Body of pancreas (tissue), 4 donors: ENCODE data around the gene STYXL2.

ENCODE experiments used
- CTCF ChIP-seq, 7 experiments: fragments of 450-650 bp in 4 of 7; fragments of 200-600 bp in 3 of 7; sonication (generic) in 3 of 7; IDR thresholded peaks; one replicate each; pipeline ENCODE4 v1.5.1; 2016 to 2019; ENCODE audit warnings: antibody characterized with exemption in 7 of 7
- POLR2A ChIP-seq, 3 donors: fragments of 450-650 bp; IDR thresholded peaks; one replicate each; pipeline ENCODE4 v1.6.1; 2016; ENCODE audit warnings: antibody characterized with exemption in 3 of 3, mild to moderate bottlenecking in 2 of 3

- TF ChIP-seq CTCF (IDR thresholded peaks at IDR 0.05), result no peak
- TF ChIP-seq POLR2A (IDR thresholded peaks at IDR 0.05), result no peak
Observed at GRCh38 chr1:167118188-167118587, 24.3 kb downstream of the STYXL2 start.
